Measurements from ENCODE around the gene SPAG8.

The SPAG8 gene

GRCh38 chr9:35781066-35781465 lies 31.0 kb downstream of the SPAG8 start:
- no peak overlapping the region for H3K27ac ChIP-seq
- no peak for DNase-seq (ENCODE audit: low read depth, low spot score)

DNA sequence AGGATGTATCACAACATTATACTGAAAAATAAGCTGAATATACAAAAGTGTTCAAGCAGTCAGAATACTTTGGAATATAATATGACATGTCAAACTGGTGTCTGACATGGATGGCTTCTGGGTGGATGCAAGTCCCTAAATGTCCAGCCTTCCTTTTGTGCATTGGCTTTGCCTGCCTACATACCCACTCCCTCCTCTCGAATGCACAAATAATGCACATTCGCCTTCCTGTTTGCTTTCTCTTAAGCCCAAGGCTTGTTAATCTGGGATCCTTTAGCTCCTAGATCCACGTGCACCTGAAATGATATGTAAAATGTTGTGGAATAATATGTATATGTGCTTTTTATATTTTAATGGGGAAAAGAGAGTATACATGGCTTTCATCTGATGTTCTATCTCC lies 33.6 kb downstream of the SPAG8 start:
- no peak overlapping the region for H3K27ac ChIP-seq
- no peak for DNase-seq (ENCODE audit: low read depth, low spot score)

DNA sequence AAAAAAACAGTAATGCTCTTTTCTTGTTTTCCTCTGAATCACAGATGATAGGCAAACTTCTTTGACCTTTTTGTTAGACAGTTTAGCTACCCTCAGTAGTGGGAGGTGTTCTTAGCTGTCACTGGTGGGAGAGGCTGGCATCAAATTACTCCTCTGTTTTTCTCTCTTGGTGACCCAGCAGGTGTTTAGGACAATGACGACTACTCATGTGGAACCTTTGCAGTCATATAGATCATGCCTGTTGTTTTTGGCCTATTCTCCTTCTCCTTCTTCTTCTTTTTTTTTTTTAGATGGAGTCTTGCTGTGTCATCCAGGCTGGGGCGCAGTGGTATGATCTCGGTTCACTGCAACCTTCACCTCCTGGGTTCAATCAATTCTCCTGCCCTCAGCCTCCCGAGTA lies 36.0 kb downstream of the SPAG8 start:
- DNase-seq (ENCODE audit: low read depth, low spot score), result no peak
- H3K27ac ChIP-seq, result no peak overlapping the region

DNA sequence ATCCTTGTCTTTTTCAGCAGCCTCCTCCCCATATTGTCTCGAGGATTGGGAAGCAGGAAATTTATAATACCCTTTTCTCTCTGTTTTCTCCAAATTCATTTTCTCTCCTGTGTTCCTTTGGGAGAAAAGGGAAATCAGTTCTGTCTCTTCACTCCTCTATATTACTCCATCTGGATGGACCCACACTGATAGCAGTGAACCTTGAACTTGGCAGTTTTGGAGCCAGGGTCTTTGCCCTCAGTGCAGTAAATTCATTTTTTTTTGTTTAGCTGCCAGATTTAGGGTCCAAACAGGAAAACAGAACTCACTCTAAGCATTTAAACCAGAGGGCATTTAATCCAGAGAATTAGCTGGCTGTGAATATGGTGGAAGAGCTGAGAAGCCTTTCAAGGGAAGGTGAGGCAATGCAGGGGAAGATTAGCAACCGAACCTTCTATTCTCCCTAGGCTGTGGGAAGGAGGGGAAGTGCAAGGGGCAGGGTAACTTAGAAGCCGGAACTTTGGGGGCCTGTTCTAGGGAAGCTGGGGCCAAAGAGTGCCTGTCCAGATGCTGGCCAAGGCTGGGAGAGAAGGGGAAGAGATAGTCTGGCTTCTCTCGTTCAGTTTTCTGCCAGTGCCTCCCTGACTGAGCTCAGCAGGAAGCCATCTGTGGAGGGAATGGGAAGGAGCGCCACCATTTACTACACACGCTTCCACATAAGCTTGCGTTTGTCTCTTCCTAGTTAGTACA lies 37.0 kb downstream of the SPAG8 start:
- no peak for DNase-seq (ENCODE audit: low read depth, low spot score)
- no peak overlapping the region for H3K27ac ChIP-seq

GRCh38 chr9:35771943-35772342 lies 40.1 kb downstream of the SPAG8 start:
- H3K27ac ChIP-seq, result peak overlapping the region; percentile 70
- peak; percentile 68 for DNase-seq (ENCODE audit: low read depth, low spot score)

- peak overlapping the region; percentile 70 for H3K27ac ChIP-seq
- DNase-seq (ENCODE audit: low read depth, low spot score), result no peak
Observed at GRCh38 chr9:35771534-35771933, 40.5 kb downstream of the SPAG8 start.

- H3K27ac ChIP-seq, result peak overlapping the region; percentile 70
- no peak for DNase-seq (ENCODE audit: low read depth, low spot score)
Observed at GRCh38 chr9:35771075-35771433, 41.0 kb downstream of the SPAG8 start.

DNA sequence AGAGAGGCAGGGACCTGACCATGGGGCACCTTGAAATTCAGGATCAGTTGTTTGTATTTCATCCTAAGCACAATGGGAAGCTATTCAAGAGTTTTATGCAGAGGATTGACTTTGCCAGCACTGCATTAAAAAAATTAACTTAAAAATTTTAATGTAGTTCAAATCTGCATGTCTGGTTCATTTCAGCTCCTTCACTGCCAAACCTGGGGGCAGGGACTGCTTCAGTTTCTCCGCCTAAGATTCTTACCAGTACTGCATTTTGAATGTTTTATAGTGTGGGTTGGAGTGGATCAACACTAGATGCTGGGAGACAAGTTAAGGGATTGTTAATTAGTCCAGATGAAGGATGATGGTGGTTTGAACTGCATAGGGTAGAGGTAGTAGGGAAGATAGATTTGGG lies 42.3 kb downstream of the SPAG8 start:
- no peak for DNase-seq (ENCODE audit: low read depth, low spot score)
- H3K27ac ChIP-seq, result no peak overlapping the region

DNA sequence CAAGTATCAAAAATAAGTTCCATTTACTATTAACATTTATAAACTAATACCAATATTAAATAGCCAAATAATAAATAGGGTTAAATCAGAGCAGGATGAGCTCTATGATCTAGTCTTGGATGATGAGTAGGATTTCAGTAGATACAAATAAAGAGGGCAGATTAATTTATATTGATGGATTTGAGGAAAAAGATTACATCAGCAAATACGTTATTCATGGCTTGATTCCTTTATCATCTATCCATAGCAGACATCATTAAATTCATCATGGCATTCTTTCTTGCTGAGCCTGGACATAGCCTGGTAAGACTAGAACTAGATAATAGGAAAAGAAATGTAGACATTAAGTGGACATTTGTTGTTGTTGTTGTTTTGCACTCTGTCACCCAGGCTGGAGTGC lies 44.6 kb downstream of the SPAG8 start:
- no peak for DNase-seq (ENCODE audit: low read depth, low spot score)
- H3K27ac ChIP-seq, result no peak overlapping the region

DNA sequence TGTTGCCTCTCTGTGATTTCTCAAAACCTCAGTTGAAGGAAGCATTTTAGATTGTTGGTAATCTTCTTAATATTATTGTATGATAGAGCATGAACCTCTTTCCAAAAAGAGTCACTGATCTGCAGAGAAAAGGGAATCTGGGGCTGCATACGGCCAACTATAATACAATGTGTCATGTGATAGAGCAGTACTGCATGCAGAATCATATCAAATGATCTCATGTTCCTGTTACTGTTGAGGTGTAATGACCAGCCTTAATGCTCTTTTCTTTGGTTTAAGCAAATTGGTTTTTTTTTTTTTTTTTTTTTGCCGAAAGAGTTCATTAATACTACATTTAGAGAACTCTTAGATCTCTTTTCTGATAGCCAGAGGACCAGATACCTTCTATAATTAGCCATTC lies 45.1 kb downstream of the SPAG8 start:
- no peak overlapping the region for H3K27ac ChIP-seq
- no peak for DNase-seq (ENCODE audit: low read depth, low spot score)

GRCh38 chr9:35763803-35764202 lies 48.3 kb downstream of the SPAG8 start:
- no peak overlapping the region for H3K27ac ChIP-seq
- DNase-seq (ENCODE audit: low read depth, low spot score), result no peak

DNA sequence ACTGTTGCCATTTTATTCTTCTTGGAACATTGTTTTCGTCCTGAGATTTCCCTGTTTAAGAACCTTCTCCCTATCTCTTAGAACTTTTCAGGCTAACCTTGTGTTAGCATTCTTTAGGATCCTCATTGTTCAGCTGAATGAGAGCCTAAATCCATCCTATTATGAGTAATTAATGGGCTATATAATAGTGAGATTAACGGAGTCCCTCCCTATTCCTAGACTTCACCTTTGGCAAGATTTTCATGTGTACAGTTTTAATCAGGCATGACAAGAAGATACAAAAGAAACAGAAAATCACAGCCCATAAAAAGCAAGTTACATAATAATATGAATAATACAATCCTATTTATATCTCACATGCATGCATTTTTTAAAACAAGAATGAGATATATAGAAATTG lies 48.9 kb downstream of the SPAG8 start:
- no peak overlapping the region for H3K27ac ChIP-seq
- DNase-seq (ENCODE audit: low read depth, low spot score), result no peak

GRCh38 chr9:35760651-35761050 lies 51.4 kb downstream of the SPAG8 start:
- DNase-seq (ENCODE audit: low read depth, low spot score), result no peak
- no peak overlapping the region for H3K27ac ChIP-seq

DNA sequence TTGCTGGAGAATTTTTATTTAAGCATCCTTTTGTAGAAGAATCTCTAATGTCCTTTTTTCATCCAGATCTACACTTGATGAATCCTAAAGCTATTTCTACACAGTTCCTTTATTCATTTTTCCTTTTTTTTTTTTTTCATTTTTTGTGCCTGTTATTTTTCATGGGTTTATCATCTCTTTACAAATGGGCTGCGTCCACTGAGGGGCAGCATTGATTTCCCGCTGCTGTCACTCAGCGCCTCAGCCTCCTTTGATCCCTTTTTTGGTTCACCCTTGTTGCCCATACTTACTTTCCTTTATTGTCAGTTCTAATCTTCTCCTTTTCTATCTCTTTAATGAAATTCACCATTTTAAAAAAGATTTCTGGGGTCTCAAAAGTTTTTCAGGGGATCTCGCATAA lies 52.3 kb downstream of the SPAG8 start:
- DNase-seq (ENCODE audit: low read depth, low spot score), result no peak
- no peak overlapping the region for H3K27ac ChIP-seq

Data from epithelial cell of prostate (primary cell).